ENCODE data around the gene ZNF408.

DNA sequence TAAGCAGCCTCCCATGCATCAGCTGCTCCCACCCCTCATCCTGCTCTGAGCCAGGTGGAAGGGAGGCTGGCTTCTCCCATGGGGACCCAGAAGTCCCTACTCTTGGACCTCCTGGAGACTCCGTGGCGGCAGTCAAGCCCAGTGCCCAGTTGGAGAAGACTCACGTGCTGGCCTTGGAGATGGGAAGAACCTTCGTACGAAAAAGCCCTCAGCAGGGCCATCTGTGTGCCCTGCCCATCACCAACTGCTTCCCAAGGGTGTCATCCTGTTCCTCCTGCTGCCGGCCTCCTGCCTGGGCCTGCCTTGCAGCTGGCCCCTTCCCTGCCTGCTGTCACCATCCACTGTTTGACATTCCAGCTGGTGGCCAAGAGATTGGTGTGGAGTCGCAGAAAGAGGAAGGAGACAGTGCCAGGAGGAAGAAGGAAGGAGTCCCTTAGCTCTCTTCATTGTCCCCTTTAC is 28.4 kb upstream of the ZNF408 start:
- TF ChIP-seq EZH2 (IDR thresholded peaks at IDR 0.05) (no peak), POLR2AphosphoS5 (IDR thresholded peaks at IDR 0.05; ENCODE audit: borderline replicate concordance, low read depth, low read length) (no peak)

Measured in SK-N-MC (cell line).